Inflammatory macrophage treated with lipopolysaccharide for 4 hours (primary cell): ENCODE measurements around the gene HTR1D.

Source experiments
- DNase-seq: peaks from one replicate; pipeline ENCODE4 v3.0.0-alpha.2; 2020

HTR1D gene

GRCh38 chr1:23150125-23150524 is 67.2 kb downstream of the HTR1D start:
- DNase-seq = no peak

GRCh38 chr1:23149114-23149513 is 68.2 kb downstream of the HTR1D start:
- DNase-seq = no peak

GRCh38 chr1:23148084-23148483 is 69.2 kb downstream of the HTR1D start:
- DNase-seq = no peak
